IPS-18a (cell line): ENCODE results near the gene EFCAB12.

Experiments used
- H3K27ac ChIP-seq: one replicate; pipeline ENCODE4 v1.5.1; 2013; ENCODE audit warnings: low read length
- H3K27me3 ChIP-seq: one replicate; pipeline ENCODE4 v1.6.1; 2013; ENCODE audit warnings: mild to moderate bottlenecking, low read length; ENCODE audit not compliant: control insufficient read depth, insufficient read depth
- H3K36me3 ChIP-seq: one replicate; pipeline ENCODE4 v1.6.1; 2013; ENCODE audit warnings: low read depth, low read length; ENCODE audit not compliant: control insufficient read depth
- H3K4me1 ChIP-seq: one replicate; pipeline ENCODE4 v1.6.1; 2013; ENCODE audit warnings: low read depth, low read length; ENCODE audit not compliant: control insufficient read depth
- H3K4me3 ChIP-seq: one replicate; pipeline ENCODE4 v1.5.1; 2013; ENCODE audit warnings: low read length
- H3K9ac ChIP-seq: one replicate; pipeline ENCODE4 v1.6.1; 2013; ENCODE audit warnings: mild to moderate bottlenecking, low read length, moderate library complexity
- H3K9me3 ChIP-seq: one replicate; pipeline ENCODE4 v1.6.1; 2013; ENCODE audit warnings: low read depth, low read length; ENCODE audit not compliant: control insufficient read depth

The EFCAB12 gene

DNA sequence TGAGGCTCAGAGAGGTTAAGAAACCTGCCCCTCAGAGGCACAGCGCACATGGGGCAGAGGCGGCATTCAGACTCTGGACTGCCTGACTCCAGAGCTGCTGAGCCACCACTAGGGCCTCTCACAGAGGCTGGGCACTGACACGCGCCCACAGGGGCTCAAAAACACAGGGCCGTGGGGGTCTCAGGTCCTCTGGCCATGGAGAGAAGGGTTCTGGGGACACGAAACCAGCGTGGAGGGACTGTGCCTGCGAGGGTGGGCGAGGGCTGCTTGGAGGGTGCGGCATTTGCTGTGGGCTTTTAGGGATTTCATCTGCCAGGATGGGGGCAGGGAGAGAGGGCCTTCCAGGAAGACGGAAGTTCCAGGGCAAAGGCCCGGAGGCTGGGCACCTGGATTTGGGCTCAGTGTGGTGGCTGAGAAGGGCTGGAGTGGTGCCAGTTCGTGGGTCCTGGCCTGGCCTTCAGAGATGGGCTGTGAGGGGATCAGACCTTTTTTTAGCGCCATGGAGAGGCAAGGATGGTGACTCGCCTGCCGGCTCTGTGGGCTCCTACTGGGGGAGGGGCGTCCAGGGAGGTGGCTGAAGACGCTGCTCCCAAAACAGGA lies 69.6 kb downstream of the EFCAB12 start:
- Histone ChIP-seq H3K9me3 (no peaks in the 10 kb centered on the region), H3K27me3 (no peaks in the 10 kb centered on the region), H3K27ac (no peak overlapping the region), H3K4me1 (no peaks in the 10 kb centered on the region), H3K9ac (no peak overlapping the region), H3K4me3 (no peak overlapping the region), H3K36me3 (no peaks in the 10 kb centered on the region)

DNA sequence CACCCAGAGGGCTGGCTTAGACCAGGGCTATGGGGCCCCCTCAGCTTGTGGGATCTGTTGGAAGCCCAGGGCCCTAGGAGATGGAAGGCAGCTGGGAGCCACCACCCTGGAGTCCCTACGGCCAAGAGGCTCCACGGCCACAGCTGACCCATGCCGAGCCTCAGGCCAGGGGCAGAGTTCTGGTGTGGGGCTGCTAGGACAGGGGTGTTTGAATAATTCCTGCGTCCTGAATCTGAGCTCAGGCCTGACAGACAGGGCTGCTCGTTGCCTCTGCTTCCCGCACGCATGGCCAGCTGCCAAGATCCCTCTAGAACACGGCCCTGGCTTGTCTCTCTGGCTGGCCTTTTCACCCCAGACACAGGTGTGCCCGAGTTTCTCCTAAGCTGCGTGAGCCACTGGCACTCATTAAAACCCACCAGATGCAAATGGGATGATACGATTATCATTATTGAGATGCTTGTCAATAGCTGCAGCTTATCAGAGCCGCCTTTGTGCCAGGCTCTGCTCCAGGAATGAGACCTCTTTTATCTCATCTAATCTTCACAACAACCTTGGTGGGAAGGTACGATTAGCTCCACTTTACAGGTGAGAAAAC lies 70.2 kb downstream of the EFCAB12 start:
- Histone ChIP-seq H3K9ac (no peak overlapping the region), H3K27ac (no peak overlapping the region), H3K9me3 (no peaks in the 10 kb centered on the region), H3K36me3 (no peaks in the 10 kb centered on the region), H3K27me3 (no peaks in the 10 kb centered on the region), H3K4me1 (no peaks in the 10 kb centered on the region), H3K4me3 (no peak overlapping the region)

DNA sequence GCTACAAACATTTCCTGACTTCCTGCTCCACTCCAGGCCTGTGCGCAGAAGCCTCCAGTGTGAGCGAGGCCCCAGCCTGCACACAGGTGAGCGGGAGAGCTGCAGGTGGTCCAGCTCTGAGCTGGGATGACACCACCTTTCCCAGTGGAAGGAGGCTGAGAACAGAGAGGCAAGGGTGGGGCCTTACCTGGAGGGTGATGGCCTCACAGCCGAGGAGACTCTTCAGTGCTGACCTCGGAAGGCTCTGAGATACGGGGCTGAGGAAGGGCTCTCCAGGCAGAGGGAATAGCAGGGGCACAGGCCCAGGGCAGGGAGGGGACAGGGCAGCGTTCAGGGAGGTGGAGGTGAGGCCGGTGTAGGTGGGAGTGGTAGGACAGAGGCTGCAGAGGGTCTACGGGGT lies 70.8 kb downstream of the EFCAB12 start:
- no peaks in the 10 kb centered on the region for H3K4me1 ChIP-seq
- H3K9me3 ChIP-seq: no peaks in the 10 kb centered on the region
- H3K9ac ChIP-seq: no peak overlapping the region

DNA sequence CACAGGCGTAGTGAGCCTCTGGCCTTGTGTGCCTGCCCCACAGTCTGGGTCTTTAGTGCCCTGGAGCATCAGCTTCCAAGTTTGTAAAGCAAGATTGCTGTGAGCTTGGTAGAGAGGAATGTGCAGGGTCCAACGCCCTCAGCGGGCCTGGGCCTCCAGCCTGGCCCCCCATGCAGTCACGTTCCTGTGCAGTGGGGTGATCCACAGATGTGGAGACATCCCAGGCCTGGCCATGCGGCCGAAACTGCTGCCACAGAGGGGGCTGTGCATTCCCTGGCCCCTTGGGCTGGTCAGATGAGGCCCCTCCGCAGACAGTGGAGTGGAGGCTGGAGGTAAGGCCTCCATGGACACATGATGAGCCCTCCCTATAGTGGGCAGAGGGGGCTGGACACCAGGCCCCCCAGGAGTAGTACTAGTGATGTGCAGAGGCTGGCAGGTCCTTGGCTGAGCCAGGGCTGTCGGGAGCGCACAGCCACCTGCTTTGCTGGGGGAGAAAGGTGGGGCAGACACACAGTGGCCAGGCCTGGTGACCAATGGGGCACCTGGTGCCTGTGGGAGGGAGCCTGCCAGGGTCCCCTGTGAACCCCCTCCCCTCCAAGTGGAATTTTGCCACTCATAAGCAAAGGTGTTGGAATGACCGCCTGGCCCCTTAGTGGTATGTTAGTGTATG lies 71.5 kb downstream of the EFCAB12 start:
- Histone ChIP-seq H3K36me3 (no peaks in the 10 kb centered on the region), H3K4me1 (peaks cover 2% of the 10 kb centered on the region), H3K9ac (no peak overlapping the region), H3K27ac (no peak overlapping the region), H3K9me3 (no peaks in the 10 kb centered on the region), H3K4me3 (no peak overlapping the region), H3K27me3 (no peaks in the 10 kb centered on the region)

More for the DNA sequence above, 70.8 kb downstream of the EFCAB12 start:
- Histone ChIP-seq H3K4me3 (no peak overlapping the region), H3K27me3 (no peaks in the 10 kb centered on the region), H3K27ac (no peak overlapping the region), H3K36me3 (no peaks in the 10 kb centered on the region)

DNA sequence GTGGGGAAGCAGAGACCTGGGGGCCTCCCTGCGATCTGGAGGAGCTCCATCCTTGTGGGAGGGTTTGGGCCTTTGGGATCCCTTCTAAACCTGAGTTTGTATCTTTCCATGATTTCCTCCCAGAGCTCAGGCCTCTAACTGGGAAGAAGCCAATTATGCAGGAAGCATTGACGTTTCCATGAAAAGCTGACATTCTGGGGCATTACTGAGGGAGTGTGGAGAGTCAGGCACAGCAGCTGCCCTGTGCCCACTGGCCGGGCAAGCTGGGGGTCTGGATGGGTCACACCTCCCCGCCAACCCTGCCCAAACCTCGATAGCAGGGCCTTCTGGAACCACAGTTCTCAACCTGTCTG lies 74.9 kb downstream of the EFCAB12 start:
- Histone ChIP-seq H3K4me3 (no peak overlapping the region), H3K9ac (no peak overlapping the region), H3K9me3 (no peaks in the 10 kb centered on the region), H3K4me1 (peaks cover 5% of the 10 kb centered on the region), H3K36me3 (no peaks in the 10 kb centered on the region), H3K27me3 (no peaks in the 10 kb centered on the region), H3K27ac (no peak overlapping the region)

DNA sequence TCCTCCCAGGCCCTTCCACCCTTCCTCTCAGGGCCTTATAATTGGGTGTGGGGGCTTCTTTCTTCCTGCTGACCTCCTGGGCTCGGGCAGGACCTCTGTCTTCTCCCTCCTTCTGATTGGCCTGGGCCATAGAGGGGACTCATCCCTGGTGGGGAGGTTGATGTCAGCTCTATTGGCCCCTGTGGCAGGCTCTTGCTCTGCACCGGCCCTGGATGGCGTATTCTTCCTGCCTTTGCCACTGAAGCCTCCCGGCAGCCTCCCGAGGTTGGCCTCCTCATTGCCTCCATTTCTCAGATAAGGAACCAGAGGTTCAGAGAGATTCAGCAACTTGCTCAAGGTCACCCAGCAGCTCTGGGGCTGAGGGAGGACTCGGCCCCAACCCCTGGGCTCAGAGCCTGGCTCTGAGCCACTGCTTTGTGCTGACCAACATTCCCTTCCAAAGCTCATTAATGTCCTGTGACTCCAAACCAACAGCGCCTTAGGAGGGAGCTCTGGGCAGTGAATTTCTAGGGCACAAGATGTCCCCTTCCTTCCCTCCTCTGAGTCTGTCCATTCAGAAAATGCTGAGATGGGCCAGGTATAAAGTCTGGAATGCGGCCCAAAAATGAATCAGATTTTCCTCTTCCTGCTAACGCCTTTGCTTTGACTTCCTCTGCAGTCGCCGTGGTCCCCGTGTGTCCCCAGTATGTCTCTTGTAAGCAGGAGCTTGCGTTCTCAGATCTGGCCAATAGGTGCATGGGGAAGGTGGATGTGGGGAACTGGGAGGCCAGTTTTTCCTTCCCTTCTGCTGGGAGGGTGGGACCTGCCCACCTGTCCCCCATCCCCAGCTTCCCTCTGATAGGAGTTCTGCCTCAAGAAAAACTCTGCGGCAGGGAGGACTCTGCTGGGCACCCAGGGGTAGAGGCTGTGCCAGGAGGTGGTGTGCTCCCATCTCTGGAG lies 75.5 kb downstream of the EFCAB12 start:
- Histone ChIP-seq H3K9me3 (no peaks in the 10 kb centered on the region), H3K27me3 (no peaks in the 10 kb centered on the region), H3K4me3 (no peak overlapping the region), H3K27ac (no peak overlapping the region), H3K9ac (no peak overlapping the region), H3K36me3 (no peaks in the 10 kb centered on the region), H3K4me1 (peaks cover 5% of the 10 kb centered on the region)

DNA sequence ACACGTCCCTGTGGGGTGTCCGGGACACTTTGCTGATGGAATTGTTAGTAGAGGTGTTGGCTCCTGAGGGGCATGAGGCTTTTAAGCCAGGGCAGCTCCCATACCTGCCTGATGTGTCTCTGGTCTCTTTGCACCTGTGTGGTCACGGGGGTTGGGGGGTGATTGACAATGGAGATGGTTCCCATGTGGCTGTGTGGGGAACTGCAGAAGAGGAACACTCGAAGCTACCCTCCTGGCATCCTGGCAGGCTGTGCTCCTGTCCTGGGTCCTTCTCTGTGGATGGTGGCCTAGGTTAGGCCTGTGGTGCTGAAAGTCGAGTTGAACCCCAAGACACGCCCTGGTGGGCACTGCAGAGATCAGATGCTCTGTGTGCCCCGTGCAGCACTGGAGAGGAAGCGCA lies 76.4 kb downstream of the EFCAB12 start:
- Histone ChIP-seq H3K27me3 (no peaks in the 10 kb centered on the region), H3K4me1 (peaks cover 5% of the 10 kb centered on the region), H3K27ac (no peak overlapping the region), H3K4me3 (no peak overlapping the region), H3K9me3 (no peaks in the 10 kb centered on the region), H3K36me3 (no peaks in the 10 kb centered on the region), H3K9ac (no peak overlapping the region)
